A549 treated with AZD2906 at 1 μM for 4 hours (cell line): ENCODE results near the gene ZNF839. TPM values are rescaled to one million over a fixed set of nuclear protein-coding genes. Genes with fewer than 3 reads are reported as not detected.

Experiments
- total RNA-seq: library from RNA; stranded (reverse); fragments of 200-300 nt; extraction: Qiagen RNA extraction; gene quantifications from 5 replicates; pipeline ENCODE4 v1.2.3, GENCODE V29; 2022

Gene ZNF839
- total RNA-seq: 5.6 to 6.5 TPM (median 5.9 TPM) in 5 replicates

GRCh38 chr14:102319351-102320032, at the start of gene ZNF839:
Gene ZNF839, plus strand, starts transcription at chr14:102319746. Its CDS starts 20 bp downstream, at chr14:102319766.

GRCh38 chr14:102304611-102305506, 14.7 kb upstream of the ZNF839 start, which contains the start of gene MOK:
Gene MOK, minus strand, starts transcription at chr14:102305164. Its CDS starts 196 bp downstream, at chr14:102304968.

GRCh38 chr14:102362545-102363181, 43.1 kb downstream of the ZNF839 start, which contains the start of the genes CINP and TECPR2:
Gene CINP, minus strand, starts transcription at chr14:102362890. Its CDS starts 39 bp downstream, at chr14:102362851.
Gene TECPR2, plus strand, starts transcription at chr14:102362941. Its CDS starts 13,781 bp downstream, at chr14:102376722.

Other genes starting within 250 kb of the ZNF839 start
- gene HSP90AA1, start 232.7 kb upstream of the ZNF839 start, total RNA-seq: 583 to 1,000 TPM (median 663 TPM) in 5 replicates
- 20.4 to 23.7 TPM (median 21.8 TPM) in 5 replicates for gene WDR20, start 179.8 kb upstream of the ZNF839 start, total RNA-seq
- gene MOK, start 14.6 kb upstream of the ZNF839 start, total RNA-seq: 17.2 to 23.2 TPM (median 18.1 TPM) in 5 replicates
- 52.7 to 61.5 TPM (median 52.9 TPM) in 5 replicates for gene CINP, start 43.1 kb downstream of the ZNF839 start, total RNA-seq
- 5.7 to 8.2 TPM (median 6.9 TPM) in 5 replicates for gene TECPR2, start 43.2 kb downstream of the ZNF839 start, total RNA-seq
- 4.3 to 12.3 TPM (median 11.3 TPM) in 5 replicates for gene ANKRD9, start 190.0 kb downstream of the ZNF839 start, total RNA-seq